Measurements from ENCODE around the gene NFASC. TPM values are rescaled to one million over a fixed set of nuclear protein-coding genes. Genes with fewer than 3 reads are reported as not detected.

The NFASC gene
- polyA plus RNA-seq, 1 donor, result 1.8 TPM

DNA sequence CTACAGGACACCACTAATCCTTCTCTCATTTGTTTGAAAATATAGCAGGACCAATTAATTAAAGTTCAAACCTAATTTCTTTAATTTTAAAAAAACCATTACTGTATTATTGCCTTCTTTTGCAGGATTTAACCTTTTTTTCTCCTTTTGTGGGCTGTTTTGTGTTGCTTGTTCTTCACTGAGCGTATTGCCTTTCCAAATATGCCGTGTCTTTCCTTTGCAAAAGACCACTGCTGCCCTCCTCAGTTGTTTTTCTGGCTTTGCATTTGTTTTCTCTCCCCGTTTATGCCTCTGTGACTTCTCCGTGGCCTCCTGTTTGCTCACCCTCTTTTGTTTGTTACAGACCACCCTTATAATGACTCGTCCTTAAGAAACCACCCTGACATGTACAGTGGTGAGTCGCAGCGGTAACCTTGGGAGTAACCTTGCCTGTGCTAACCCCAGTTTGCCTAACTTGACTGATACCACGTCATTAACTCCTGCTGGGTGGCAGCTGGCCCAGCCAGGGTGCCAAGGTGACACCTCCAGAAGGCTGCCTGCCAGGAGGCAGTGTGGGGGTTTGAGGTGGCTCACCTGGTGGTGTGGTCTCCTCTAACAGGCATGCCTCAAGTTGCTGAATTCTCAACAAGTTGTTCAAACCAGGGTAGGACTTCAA, 91.2 kb downstream of the NFASC start:
- no peak for DNase-seq

DNA sequence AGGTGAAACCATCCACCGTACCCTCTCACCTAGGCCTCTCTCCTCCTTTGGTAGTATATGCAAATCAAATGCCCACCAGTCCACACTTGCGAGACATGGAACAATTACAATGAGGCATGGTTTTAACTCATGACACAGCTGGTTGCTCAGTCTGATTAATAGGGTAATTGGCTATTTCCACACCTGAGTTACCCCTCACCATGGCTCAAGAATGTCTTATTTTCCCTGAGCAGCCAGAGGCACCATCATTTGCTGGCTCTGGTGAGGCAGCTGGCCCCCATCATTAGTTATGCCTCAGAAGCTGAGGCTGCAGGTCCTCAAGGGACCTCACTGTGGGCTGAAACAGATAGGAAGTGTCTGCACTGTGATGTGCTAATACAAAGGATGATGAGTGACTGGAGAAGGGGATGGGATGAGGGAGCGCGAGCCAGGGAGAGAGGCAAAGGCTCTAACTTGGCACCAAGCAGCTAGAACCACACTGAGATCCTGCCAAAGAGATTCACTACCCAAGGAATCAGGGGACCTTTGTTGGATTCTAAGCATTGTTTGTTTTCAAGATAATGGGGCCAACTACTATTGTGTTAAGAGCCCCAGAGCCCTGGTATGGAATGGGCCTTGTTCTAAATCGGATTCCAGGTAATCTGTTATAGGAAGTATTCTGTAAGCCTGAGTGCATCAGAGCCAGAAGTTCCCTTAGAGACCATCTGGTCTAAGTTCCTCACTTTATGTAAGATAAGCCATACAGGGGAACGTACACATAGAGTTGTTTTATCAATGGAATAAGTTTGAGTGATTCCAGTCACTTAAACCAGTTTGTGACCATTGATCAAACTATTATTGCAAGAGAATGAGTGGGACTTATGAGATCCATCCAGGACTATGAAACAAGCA, 92.3 kb downstream of the NFASC start:
- no peak for DNase-seq

DNA sequence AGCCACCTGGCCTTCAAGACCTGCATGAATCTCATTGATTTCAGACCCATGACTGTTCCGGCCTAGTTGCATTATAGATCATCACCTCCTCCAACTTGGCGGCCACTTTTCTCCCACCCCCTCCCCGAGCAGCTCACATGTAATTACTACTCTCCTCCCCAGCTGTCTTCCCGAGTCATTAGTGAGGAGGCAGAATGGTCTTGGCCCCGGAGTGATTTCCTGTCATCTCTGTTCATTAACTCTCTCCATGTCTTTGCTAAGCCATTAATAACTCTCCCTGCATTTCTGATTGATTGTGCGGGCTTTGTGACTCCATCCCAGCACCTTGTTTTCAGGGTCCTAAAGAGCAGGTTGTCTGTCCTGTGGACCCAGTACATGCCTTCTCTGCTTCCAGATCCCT, 96.8 kb downstream of the NFASC start:
- no peak for DNase-seq

DNA sequence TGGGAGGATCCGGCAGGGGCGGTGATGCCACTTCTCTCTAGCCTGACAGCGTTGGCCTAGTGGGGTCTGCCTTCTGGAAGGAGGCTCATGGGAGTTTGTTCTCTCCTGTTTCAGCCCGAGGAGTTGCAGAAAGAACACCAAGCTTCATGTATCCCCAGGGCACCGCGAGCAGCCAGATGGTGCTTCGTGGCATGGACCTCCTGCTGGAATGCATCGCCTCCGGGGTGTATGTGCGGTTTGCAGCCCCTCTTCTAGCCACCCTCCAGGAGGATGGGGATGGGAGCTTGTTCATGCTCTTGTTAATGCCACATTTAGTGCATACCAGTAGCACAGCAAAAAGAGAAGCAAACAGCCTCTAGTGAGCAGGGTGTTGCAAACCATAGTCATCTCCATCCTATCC, 97.5 kb downstream of the NFASC start:
- no peak for DNase-seq

DNA sequence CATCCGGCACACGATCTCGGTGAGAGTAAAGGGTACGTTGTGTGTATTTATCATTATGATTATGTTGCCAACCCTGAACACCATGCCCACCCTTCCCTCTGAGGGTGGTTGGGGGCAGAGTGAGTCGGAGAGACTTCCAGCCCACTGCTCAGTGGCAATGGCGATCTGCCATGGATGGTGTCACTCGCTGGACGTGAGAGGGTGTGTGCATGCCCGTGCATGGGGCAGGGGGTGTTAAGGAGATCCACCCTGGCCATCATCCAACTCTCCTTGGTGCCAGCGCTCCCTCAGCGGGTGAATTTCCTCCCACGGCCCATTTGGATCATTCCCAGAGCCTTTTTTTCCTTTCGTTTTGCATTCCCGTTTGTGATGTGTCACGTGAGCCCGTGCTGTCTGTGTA, 98.3 kb downstream of the NFASC start:
- DNase-seq, result no peak

DNA sequence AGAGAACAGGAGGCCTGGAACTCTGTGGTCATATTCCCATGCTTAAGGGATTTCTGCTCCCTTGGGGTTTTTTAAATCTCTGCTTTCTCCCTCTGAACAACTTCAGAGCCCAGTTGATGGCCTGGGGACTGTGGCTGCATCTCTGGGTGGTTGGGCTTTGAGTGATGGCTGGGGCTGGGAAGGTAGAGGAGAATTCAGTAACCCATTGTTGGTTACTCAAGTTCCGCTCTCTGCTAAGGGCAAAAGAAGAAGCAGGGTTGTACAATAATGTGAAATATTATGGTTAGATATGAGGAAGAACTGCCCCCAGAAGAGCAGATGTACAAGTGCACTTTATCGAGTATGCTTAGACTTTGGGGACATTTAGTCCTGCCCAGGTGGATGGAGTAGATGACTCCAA, 100.3 kb downstream of the NFASC start:
- DNase-seq, result no peak

DNA sequence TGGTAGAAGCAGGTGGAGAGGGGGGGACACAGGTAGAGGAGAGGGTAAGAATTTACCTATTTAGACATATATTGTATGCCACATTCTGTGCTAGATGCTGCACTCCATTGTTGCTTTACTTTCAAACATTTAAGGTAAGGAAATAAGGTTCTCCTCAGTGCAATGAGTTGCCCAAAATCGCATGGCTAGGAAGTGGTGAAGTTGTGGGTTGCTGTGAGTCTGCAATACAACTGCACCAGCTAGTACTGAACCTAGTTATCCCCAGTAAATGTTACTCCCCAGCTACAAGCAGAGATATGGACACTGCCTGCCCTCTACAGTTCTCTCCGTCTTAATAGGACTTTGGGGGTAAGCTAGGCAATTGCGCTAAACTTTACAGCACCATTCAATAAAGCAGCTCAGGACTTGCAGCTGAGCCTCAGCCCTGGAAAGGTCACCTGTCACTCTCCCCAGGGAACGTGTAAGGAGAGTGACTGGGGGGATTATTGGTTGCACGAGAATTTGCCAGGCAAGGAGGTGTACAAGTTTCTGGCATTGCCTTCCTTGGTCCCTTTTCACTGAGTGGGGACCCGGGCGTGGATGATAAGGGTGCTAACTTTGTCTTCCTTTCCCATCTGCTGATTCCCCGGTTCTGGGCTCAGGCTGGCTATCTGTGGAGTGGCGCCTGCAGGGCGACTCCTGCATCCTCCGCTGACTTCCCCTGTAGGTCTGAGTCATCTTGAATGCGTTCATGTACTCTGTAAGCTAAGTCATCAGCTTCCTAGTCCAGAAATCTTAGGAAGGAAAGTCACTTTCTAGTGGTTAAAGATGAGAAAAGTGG, 101.1 kb downstream of the NFASC start:
- no peak for DNase-seq

DNA sequence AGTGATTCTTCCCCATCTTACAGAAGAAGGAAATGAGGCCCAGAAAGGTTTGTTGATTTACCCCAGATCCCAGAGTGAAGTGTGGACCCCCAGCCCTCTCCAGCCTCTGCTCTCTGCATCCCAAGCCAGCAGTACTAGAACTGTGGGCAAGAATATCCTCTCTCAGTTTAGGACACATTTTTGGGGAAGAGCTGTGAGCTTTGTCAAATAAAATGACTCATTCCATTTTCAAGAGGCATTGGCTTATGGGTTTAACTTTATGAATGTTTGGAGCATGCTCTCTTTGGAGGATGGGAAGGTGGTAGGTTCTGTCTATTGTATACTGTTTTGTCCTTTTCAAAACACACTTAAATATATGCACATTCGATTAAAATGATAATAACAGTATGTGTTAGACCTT, 101.8 kb downstream of the NFASC start:
- no peak for DNase-seq

DNA sequence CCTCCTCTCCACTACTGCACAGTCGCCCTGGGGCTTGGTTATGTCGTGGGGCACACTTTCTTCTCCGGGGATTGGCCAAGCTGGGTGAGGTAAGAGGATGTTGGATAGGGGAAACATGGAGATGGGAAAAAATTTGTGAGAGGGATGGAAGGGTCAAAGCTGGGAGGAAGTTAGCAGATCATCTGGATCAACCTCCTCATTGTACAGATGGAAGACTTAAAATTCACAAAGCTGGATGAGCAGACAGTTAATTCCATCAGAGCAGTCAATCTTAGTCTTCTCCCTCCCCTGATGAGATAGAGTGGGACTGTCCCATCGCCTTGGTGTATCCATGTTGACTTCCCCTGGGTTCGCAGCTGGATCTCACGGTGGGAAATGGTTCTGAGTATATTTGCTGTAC, 102.8 kb downstream of the NFASC start:
- DNase-seq, result no peak

DNA sequence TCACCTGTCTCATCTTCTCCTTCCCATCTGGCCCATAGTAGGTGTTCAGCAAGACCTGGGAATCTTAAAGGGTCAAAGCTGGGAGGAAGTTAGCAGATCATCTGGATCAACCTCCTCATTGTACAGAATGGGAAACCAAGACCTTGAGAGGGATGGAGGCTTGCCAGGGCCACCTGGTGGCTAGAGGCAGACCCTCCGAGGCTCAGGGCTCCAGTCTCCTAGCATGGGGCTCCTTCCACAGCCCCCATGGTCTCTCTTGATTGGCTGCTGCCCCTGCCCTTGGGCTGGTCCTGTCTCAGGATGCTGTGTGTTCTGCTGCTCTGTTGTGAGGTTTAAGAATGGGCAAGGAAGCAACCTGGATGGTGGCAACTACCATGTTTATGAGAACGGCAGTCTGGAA, 103.7 kb downstream of the NFASC start:
- no peak for DNase-seq

DNA sequence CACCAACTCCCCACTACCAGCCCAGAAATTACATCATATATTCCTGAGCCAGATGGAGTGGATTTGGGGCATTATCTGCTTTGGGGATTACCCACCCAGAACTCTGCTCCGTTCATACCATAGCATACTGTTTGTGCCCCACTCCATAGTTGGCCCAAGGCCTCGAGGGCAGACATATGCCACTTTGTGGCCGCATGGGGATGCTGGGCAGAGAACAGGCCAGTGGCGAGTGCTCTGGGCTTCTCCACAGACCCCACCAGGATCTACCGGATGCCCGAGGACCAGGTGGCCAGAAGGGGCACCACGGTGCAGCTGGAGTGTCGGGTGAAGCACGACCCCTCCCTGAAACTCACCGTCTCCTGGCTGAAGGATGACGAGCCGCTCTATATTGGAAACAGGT, 104.4 kb downstream of the NFASC start:
- DNase-seq, result no peak

DNA sequence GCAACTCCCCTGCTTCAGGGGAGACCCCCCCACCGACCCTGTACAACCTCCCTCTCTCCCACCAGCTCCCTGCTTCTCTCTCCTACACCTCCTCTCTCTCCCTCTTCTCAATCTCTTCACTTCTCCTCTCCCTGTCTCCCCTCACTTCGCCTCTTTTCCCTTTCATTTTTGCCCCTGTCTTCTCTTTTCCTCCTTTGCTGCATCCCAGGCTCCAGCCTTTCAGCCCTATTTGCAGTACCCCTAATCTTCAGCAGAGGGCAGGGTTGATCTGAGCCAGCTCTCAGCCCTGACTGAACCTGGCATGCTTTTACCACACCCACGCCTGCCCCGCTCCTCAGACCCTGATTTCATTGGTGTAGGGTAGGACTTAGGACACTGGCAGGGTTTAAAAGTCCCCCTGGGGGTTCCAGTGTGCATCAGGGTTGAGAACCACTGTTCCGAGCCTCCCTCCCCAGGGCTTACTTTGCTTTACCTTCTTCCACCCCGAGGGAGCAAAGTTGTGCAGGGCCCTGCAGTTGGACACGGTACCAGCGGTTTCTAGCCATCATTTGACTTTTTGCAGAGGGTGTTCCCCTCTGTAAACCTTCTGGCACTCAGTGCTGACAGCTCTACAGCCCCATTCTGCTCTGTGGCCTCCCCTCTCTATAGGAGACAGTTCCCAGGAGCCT, 105.0 kb downstream of the NFASC start:
- peak; percentile 47 for DNase-seq

DNA sequence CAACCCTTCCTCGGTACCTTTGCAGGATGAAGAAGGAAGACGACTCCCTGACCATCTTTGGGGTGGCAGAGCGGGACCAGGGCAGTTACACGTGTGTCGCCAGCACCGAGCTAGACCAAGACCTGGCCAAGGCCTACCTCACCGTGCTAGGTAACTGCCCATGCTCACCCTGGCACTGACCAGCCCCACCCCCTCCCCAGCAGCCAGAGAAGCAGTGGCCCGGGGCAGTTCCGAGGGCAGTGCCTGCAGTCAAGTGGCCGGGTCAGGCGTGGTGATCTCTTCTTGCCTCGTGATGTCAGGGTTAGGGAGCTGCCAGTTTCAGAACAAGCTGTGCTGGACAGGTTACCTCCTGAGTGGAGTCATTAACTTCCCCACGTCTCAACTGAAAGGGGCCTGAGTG, 106.0 kb downstream of the NFASC start:
- no peak for DNase-seq

DNA sequence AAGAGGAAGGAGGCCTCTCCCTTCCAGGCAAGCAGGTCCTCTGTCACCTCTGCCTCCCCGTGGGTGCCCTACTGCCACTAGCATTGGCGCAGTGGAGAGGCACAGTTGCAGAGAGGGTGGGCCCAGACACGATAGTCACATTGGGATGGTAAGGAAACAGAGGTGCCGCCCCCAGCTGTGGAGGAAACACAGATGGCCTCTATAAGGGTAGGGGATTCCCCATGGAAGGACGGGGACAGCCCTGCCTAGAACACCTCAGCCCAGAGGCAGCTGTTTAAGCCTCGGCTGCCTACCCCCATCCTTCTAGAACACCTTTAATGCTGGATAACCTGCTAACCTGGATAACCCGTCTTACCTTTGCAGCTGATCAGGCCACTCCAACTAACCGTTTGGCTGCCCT, 106.7 kb downstream of the NFASC start:
- DNase-seq, result no peak

DNA sequence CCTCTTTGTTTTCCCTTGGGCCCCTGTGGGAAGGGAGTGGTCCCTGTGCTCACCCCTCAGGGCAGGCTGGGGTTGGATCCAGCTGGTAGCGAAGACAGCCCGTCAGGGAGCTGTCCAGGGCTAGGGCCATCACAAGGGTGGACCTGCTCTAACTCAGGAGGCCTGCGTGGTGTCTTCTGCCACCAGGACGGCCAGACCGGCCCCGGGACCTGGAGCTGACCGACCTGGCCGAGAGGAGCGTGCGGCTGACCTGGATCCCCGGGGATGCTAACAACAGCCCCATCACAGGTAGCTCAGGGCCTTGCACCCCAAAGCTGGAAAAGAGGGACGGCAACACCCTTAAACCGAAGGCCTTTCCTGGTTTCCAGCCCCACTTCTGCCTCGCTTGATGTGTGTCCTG, 108.1 kb downstream of the NFASC start:
- DNase-seq, result no peak

DNA sequence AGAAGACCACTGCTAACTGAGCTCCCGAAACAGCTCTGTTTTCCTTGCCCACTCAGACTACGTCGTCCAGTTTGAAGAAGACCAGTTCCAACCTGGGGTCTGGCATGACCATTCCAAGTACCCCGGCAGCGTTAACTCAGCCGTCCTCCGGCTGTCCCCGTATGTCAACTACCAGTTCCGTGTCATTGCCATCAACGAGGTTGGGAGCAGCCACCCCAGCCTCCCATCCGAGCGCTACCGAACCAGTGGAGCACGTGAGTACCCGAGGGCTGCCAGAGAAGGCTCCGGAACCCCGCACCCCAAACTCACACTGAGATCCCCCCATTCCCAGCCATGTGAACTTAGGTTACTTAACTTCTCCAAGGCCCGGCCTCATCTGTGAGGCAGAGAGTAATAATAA, 108.6 kb downstream of the NFASC start:
- DNase-seq, result no peak

DNA sequence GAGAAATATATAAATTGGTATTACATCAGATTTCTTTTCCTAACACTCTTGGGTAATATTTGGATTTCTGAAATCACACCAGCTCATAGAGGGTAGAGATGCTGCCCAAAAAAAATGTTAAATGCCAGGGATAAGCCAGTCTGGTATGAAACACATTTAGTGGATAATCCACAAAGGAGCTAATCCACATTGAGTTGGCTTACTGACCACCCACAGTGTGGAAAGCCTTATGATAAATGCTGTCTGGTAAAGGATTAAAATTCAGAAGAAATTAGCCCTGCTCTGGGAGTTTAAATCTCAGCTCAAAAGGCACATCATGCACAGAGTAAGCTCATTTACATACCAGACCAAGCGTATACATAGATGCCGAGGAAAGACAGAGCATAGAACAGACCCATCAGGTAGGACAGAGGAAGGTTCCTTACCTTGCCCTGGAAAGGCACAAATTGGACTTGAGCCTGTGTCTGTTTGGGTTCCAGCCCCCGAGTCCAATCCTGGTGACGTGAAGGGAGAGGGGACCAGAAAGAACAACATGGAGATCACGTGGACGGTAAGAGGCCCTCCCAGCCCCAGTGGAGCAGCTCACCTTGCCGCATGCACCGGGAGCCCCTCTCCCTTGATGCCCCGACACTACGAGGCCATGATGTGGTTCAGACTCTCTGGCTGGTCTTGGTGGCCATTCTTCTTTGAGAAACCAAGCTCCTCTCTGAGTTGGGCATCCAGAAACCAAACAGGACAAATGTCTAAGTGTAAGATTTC, 109.4 kb downstream of the NFASC start:
- DNase-seq, result no peak

DNA sequence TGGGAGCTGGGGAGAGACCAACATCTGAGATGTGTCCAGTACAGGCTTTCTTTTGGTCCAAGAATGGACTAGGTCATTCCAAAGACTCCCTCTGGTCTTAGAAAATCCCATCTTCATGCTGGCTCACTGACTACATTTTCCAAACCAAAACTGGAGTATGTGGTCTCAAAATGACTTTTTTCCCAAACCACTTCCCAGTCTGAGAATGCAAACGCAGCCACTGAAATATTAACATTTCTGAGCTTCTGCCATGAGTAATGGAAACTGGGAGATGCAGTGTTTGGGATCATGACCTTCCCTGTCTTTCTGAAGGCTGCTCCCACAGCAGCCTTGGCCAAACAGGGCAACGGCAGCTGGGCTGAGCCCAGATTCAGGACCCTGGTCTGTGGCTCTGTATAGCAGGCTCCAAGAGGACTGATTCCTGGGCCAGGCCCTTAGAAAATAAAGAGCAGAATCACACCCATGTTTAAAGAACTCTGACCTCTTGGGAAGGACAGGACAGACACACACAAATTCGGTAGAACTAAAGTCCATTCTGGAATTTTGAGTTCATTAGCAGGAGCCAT, 110.3 kb downstream of the NFASC start:
- DNase-seq, result no peak

DNA sequence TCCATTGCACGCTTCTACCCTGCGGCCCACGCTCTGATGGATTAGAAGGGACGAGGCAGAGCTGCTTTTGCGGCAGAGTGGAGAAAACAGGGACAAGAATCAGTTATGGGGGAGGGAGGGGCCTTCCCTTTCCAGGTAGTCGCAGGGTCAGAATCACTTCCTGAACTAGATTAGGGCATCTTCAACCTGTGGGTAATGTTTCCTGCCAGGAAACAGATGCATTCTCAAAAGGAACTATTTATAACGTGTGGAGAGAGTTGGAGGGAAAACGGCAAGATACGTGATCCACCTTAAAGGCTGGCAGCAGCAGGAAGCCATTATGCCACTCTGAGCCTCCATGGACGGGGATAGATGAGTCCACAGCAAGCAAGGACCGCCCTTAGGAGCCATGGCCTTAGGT, 112.5 kb downstream of the NFASC start:
- DNase-seq, result no peak

DNA sequence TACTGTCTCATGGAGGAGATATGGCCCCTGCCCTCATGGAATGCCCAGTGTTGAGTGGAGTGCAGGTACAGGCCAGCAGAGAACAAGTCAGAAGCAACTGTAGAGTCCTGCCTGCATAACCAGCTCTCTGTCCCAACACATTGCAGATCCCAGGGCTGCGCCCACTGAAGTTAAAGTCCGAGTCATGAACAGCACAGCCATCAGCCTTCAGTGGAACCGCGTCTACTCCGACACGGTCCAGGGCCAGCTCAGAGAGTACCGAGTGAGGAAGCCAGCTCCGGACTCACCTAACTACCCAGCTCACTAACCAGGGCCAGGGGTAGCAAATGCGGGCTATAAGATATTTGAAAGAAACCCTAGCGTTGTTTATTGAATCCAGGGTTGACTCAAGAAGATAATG, 113.2 kb downstream of the NFASC start:
- no peak for DNase-seq

DNA sequence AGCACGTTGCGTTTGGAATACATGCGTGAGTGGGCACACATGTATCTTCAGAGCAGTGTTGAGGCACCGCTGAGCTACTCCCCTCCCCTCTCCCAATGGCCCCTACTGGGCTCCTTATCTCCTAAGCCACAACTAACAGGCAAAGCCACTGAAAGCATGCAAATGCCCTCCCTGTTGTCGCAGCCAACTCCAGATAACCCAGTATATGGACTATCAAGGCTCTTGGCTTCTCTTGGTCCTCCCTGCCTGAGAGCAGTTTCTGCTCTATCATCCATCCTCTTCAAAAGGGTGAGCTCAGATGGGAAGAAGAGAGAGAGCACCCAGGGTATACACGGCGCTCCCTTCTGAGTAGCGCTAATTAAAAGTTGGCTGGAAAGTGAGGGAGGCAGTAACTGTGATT, 113.8 kb downstream of the NFASC start:
- no peak for DNase-seq

DNA sequence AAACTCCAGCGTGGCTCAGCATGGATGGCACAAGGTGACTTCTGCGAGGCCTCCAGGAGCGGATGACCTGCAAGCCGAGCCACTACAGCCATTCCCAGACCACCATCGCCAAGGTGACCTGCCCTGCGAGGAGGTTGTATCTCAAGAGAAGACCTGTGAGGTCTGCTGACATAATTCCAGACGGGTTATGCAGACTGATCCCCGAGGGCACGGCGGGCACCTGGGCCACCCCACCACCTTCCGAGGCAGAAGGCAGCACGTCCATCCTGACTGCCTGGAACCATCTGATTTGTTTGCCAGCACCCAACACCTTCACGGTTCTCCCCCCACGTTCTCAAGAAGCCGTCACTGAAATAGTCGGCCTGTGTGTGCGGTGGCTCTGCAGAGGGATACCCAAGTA, 115.5 kb downstream of the NFASC start:
- no peak for DNase-seq

Data from hindlimb muscle (tissue), 1 donor.